Posterior vena cava (tissue), 2 donors: ENCODE results near the gene CNGA4. TPM values are rescaled to one million over a fixed set of nuclear protein-coding genes. Genes with fewer than 3 reads are reported as not detected.

Source experiments
- DNase-seq: peaks from one replicate; pipeline ENCODE4 v3.0.0-alpha.2; 2020; ENCODE audit warnings: low spot score
- intact Hi-C, 2 donors: fragments of 100-400 bp; cut with DNase I; formaldehyde crosslinking; loops; one replicate each; pipeline versions ENCODE4 v1.14.1 to v1.14.2; 2022 to 2023
- long read RNA-seq, 2 donors: library from polyadenylated mRNA; unstranded; transcript quantifications; one replicate each; pipeline ENCODE4 v2.0.0, GENCODE V29; 2020 to 2021
- total RNA-seq, 2 donors: library from RNA; stranded (reverse); fragmentation: NEBNext Ultra II Directional; extraction: Animal tissue kit (Norgen Biotek cat#: 25700); gene quantifications; one replicate each; pipeline ENCODE4 v1.2.1, GENCODE V29; 2021
- donor health status: DM: yes; HTN: yes; CAD: no.
- donor health status: DM: yes; HTN: yes; CAD: no.

The CNGA4 gene
- total RNA-seq: not detected
- long read RNA-seq, donor 1: 0 reads
- long read RNA-seq, donor 2: 0 reads

DNA sequence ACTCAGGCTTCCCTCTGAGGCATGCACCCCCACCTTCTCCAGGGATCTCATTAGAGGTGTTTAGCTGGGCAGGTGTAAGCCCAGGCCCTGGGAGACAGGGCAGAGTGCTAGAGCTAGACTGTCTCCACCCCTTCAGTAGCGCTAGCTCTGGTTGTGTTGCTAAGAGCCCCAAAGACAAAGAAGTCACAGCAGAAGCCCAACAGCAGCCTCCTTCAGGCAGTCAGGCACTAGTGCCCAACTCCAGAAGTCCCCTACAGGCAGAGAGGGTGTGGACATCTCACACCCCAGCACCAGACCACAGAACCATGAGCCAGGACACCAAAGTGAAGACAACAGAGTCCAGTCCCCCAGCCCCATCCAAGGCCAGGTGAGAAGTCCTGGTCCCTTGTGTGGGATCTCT, at the start of gene CNGA4:
Gene CNGA4 (plus strand): TSS at position 188 of the 400 bp plus-strand sequence. CDS start 118 bp downstream, at position 306.
- DNase-seq: no peak

DNA sequence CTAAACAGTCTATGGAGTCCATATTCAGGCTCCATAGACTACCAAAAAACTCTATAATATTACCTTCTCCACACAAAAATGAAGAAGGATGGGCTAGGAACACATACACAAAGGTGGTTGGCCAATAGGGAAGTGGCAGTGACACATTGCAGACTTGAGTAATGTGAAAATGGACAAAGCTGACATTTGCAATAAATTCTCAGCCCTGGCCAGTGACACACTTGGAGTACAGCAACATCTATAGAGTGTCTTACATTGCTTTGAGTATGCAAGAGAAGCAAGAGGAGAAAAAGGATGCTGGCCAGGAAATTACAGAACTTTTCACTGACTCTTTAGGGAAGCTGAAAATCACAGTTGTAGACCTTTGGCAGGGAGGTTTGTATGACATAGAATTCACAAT, 47.1 kb upstream of the CNGA4 start:
- intact Hi-C loops: no loop called here
- no peak for DNase-seq

More for the DNA sequence above, at the start of gene CNGA4:
- intact Hi-C loops: loop anchor here in 1 of 2 donors (10.0 kb wide), 1 partner anchor 496 kb away; no protein-coding TSS in a partner anchor

GRCh38 chr11:6194065-6194581, 44.8 kb upstream of the CNGA4 start:
- DNase-seq: no peak
- intact Hi-C loops: no loop called here

DNA sequence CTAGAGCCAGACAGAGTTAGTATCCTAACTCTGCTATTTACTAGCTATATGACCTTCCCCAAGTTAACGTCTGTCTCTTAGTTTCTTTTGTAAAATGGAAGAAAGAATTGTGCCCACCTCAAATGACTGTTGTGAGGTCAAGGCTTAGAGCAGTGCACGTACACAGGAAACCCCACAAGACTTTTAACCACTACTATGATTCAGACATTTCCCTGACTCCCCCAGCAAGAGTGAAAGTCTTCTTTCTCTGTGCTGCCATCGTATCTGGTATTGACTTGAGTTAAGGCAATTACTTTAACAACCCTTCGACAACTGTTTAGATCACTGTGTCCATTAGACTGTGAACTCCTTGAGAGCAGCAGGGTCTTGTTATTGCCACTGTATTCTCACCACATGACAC, 42.5 kb upstream of the CNGA4 start:
- intact Hi-C loops: no loop called here
- DNase-seq: no peak

- DNase-seq: no peak
- intact Hi-C loops: no loop called here
These were observed 41.3 kb upstream of the CNGA4 start for GRCh38 chr11:6197466-6198200.

DNA sequence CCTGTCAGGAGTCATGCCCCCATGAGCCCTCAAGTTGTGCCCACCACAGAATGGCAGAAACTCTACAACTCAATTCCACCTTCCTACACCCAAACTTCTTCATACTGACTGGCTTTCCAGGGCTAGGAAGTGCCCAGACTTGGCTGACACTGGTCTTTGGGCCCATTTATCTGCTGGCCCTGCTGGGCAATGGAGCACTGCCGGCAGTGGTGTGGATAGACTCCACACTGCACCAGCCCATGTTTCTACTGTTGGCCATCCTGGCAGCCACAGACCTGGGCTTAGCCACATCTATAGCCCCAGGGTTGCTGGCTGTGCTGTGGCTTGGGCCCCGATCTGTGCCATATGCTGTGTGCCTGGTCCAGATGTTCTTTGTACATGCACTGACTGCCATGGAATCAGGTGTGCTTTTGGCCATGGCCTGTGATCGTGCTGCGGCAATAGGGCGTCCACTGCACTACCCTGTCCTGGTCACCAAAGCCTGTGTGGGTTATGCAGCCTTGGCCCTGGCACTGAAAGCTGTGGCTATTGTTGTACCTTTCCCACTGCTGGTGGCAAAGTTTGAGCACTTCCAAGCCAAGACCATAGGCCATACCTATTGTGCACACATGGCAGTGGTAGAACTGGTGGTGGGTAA, 39.6 kb upstream of the CNGA4 start, which contains the start of gene OR52W1:
Gene OR52W1 (plus strand): TSS at position 51 of the 637 bp plus-strand sequence. CDS start 0 bp downstream, at position 51.
- DNase-seq: peak; percentile 76
- intact Hi-C loops: no loop called here

DNA sequence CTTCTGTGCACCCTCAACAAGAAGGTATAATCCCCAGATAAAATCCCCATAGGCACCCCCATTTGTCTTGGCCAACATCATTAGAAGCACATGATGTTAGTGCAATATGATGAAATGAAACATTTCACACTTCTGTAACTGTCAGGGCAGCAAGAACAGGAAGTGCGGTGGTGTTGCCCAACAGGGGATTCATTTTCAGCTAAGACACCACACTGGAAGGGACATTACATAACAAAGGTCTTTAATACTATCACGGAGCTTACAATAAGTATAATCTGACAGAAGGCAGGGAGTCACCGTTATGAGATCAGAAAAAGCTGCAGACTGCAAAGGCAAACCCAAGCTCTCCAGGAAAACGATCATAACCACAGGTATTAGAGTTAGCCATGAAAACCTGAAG, 37.9 kb upstream of the CNGA4 start:
- peak; percentile 90 for DNase-seq

GRCh38 chr11:6201481-6201880, 37.4 kb upstream of the CNGA4 start:
- intact Hi-C loops: no loop called here
- DNase-seq: no peak

More for the DNA sequence above, 37.9 kb upstream of the CNGA4 start:
- intact Hi-C loops: no loop called here

- intact Hi-C loops: no loop called here
- DNase-seq: no peak
These were observed 36.8 kb upstream of the CNGA4 start for GRCh38 chr11:6202041-6202440.

DNA sequence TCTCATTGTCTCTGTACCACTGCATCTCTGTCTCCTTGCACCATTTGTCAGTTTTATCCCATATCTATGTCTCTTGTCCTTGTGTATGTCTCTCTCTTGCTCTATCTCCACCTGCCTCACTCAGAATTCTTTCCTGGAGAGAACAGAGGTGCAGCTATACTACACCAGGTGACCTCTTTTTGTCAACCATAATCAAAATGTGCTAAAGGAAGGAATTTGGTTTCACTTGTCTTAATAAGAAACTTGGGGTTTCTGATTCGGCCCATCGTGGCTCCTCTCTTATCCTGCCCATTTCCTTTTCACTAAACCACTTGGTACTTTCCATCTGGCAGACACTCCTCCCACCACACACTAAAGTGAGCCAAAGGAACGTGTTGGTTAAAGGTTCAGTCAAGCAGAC, 35.6 kb upstream of the CNGA4 start:
- DNase-seq: no peak

GRCh38 chr11:6204706-6205105, 34.2 kb upstream of the CNGA4 start:
- no peak for DNase-seq

More for the DNA sequence above, 35.6 kb upstream of the CNGA4 start:
- intact Hi-C loops: no loop called here

DNA sequence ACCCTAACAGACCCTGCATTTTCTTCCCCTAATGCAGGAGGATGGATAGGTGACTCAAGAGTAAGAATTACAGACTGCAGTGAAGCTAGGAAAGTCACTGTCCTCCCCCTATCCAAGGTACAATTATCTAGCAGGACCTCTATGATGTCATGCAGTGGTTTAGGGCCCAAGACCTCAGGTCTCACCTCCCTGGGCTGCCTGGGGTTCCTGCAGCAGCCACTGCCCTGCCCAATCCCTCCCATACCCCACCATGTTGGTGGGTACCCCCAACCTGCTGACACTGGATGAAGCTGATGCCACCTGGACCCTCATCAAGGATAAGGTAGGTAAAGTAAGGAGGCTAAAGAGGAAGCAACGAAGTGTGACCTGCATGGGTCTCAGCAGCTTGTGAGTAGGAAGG, 33.5 kb upstream of the CNGA4 start, which contains the start of gene C11orf42:
Gene C11orf42 (plus strand): TSS at position 192 of the 400 bp plus-strand sequence. CDS start 59 bp downstream, at position 251.
- intact Hi-C loops: no loop called here
- DNase-seq: no peak

More at GRCh38 chr11:6204706-6205105, 34.2 kb upstream of the CNGA4 start:
- intact Hi-C loops: no loop called here

DNA sequence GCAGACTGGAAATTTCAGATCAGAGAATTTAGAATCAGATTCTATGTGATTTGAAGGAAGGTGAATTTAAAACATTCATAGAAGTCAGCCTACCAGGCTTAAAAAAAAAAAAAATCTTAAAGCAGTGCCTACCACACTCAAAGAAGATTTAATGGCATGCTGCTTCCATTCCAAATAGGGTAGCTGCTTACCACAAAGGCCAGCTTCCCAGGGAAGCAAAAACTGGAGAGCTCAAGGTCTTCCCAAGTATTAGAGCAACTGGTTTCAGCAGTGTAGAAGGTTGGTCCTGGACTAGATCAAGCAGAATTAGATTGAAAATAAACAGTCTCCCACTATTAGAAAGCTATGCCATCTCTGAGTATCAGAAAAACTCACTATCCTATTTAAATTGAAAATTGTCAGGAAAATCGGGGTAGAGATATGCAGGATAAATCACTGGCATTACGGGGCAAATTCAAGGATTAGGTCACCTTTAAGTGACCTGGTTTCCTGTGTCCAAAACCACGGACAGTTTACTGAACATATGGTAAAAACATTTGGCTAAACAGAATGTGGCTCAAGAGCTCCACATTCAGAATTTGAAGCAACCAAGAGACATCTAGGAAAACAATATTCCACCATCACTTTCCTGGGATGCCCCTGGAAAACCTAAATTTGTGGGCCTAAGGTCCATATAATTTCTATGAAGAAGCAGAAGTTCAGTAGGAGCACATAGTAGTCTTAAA, 32.3 kb upstream of the CNGA4 start:
- DNase-seq: no peak
- intact Hi-C loops: no loop called here

DNA sequence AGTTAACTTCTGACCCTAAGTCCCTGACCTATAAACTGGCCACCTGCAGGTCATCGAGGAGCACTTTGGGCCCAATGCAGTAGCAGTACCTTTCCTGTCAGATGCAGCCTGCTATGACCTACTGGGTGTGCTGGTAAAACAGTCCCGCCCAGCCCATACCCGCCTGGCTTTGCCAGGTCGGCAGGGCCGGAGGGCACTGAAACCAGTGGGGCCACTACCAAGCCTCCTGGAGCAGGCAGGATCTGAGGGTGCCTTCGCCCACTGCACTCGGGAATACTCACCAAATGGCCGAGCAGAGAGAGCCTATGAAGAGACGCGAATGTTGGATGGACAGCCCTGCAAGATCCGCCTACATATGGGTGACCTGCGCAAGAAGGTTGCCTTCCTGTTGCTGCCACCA, 29.1 kb upstream of the CNGA4 start:
- DNase-seq: no peak

GRCh38 chr11:6210274-6210955, 28.5 kb upstream of the CNGA4 start:
- intact Hi-C loops: no loop called here
- no peak for DNase-seq

More for the DNA sequence above, 29.1 kb upstream of the CNGA4 start:
- intact Hi-C loops: no loop called here

- no peak for DNase-seq
- intact Hi-C loops: no loop called here
These were observed 24.4 kb upstream of the CNGA4 start for GRCh38 chr11:6214530-6214929.

GRCh38 chr11:6216501-6216900, 22.4 kb upstream of the CNGA4 start:
- no peak for DNase-seq
- intact Hi-C loops: no loop called here

GRCh38 chr11:6217722-6218121, 21.2 kb upstream of the CNGA4 start:
- no peak for DNase-seq
- intact Hi-C loops: no loop called here

- no peak for DNase-seq
These were observed 19.5 kb upstream of the CNGA4 start for GRCh38 chr11:6219359-6219758.

More at GRCh38 chr11:6219359-6219758, 19.5 kb upstream of the CNGA4 start:
- intact Hi-C loops: no loop called here
